Epithelial cell of alveolus of lung (primary cell): Measurements from ENCODE around the gene OR6K2. TPM values are rescaled to one million over a fixed set of nuclear protein-coding genes. Genes with fewer than 3 reads are reported as not detected.

Experiments
- total RNA-seq: library from RNA; depleted of rRNA; stranded (reverse); fragments of >200 nt; gene quantifications from 2 replicates; pipeline ENCODE4 v1.2.1, GENCODE V29; 2015

OR6K2 gene, protein sequence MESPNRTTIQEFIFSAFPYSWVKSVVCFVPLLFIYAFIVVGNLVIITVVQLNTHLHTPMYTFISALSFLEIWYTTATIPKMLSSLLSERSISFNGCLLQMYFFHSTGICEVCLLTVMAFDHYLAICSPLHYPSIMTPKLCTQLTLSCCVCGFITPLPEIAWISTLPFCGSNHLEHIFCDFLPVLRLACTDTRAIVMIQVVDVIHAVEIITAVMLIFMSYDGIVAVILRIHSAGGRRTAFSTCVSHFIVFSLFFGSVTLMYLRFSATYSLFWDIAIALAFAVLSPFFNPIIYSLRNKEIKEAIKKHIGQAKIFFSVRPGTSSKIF
- total RNA-seq: not detected in 2 replicates

DNA sequence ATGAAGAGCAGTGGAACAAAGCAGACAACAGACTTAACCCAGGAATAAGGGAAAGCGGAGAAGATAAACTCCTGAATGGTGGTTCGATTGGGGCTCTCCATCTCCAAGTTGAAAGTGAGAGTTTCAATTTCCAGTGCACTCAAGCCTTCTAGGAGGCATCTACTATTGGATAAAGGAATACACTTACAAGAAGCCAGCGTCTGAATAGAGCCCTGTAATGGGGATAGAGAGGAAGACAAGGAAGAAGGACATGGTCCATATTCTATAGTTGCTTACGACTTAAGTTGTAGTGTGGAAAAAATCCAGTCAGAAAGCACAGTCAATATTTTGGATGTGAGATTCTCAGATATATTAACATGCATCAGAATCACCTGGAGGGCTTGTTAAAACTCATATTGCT, at the start of gene OR6K2:
OR6K2 (minus strand) TSS at position 101 of the 400 bp plus-strand sequence; CDS start at position 101, 0 bp downstream.

DNA sequence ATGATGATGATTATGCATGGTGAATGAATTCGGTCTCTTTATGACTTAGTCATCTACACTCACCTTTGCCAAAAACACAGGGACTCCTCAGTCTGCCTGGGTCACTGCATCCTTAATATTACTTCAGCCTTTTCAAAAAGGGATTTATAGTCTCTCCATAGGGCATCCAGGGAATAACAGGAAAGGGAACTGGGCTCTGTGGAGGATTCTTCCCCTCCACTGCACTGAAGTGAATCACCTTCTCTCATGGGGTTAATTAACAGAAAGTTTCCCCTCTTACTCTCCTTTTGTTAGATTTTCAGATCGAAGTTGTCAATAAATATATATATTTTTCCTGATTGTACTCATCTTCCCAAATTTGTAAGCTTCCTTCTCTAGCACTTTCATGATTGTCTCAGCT, 20.2 kb upstream of the OR6K2 start, which contains the start of gene OR6K3:
OR6K3 (minus strand) TSS at position 101 of the 400 bp plus-strand sequence. CDS start 2,605 bp downstream, outside the sequence.

DNA sequence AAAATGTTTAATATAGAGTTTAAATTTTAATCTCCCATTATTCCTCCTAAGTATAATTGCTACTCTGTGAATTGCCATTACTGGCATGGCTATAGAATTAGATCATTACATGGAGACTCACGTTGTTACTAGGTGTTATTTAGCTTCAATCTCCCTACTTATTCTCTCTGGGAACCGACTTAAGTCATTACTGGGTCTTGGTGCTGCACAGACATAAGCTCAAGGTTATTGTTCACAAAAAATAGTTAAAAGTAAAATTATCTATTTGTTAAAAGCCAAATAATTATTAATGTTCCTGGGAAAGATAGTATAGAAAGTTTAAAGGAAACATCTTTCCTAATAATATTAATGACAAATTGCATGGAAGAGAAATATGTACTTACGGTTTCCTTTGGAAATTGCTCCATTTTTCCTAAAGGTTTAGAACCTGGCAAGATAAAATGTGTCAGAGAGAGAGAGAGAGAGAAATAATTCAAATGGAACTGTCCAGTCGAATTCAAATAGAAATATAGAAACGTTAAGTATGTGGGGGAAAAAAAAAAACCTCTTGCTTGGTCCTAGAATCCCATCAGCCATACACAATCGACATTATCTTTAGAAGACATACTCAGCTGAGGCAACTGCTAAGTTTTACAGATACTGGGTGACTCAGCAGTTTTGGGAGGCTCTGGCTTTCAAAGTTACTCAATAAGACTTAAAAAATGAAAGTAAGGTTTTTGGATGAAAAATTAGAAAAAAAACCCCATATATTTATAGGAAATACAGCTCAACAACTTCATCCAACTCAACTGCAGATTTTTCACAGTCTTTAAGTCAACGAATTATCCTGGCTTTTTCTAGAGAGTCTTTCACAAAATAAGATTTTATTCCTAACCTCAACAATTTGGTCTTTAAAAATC, 14.1 kb downstream of the OR6K2 start, which contains the start of gene SPTA1:
SPTA1 (minus strand) TSS at position 605 of the 899 bp plus-strand sequence; CDS start at position 407, 198 bp downstream.

Other genes with a start within 250 kb of the OR6K2 start
- gene OR10K1, start 238.8 kb downstream of the OR6K2 start, total RNA-seq: not detected in 2 replicates
- not detected in 2 replicates for gene OR10R2, start 228.4 kb downstream of the OR6K2 start, total RNA-seq
- not detected in 2 replicates for gene OR6Y1, start 146.2 kb downstream of the OR6K2 start, total RNA-seq
- not detected in 2 replicates for gene OR6P1, start 130.1 kb downstream of the OR6K2 start, total RNA-seq
- gene OR10X1, start 120.8 kb downstream of the OR6K2 start, total RNA-seq: not detected in 2 replicates
- gene OR10Z1, start 95.4 kb downstream of the OR6K2 start, total RNA-seq: not detected in 2 replicates
- gene SPTA1, start 13.9 kb downstream of the OR6K2 start, total RNA-seq: not detected in 2 replicates
- not detected in 2 replicates for gene OR6K3, start 20.1 kb upstream of the OR6K2 start, total RNA-seq
- gene OR6K6, start 54.1 kb upstream of the OR6K2 start, total RNA-seq: not detected in 2 replicates
- gene OR6N1, start 71.5 kb upstream of the OR6K2 start, total RNA-seq: not detected in 2 replicates
- gene OR6N2, start 80.6 kb upstream of the OR6K2 start, total RNA-seq: not detected in 2 replicates
- not detected in 2 replicates for gene MNDA, start 130.7 kb upstream of the OR6K2 start, total RNA-seq
- gene PYHIN1, start 230.9 kb upstream of the OR6K2 start, total RNA-seq: not detected in 2 replicates